Stimulated activated CD4-positive, alpha-beta T cell treated with anti-CD3 and anti-CD28 coated beads, TNF-alpha, amount 100 ng/mL, for 24 hours (primary cell): ENCODE measurements around the gene SPG21.

Experiments
- DNase-seq, 3 experiments: peaks; one replicate each; pipeline ENCODE4 v3.0.0-alpha.2; 2020; ENCODE audit warnings: low read depth in 3 of 3

The SPG21 gene

GRCh38 chr15:64938192-64938591, 51.5 kb downstream of the SPG21 start:
- no peak for DNase-seq

GRCh38 chr15:64934023-64934422, 55.7 kb downstream of the SPG21 start:
- DNase-seq: no peak

GRCh38 chr15:64931381-64931780, 58.3 kb downstream of the SPG21 start:
- no peak for DNase-seq

DNA sequence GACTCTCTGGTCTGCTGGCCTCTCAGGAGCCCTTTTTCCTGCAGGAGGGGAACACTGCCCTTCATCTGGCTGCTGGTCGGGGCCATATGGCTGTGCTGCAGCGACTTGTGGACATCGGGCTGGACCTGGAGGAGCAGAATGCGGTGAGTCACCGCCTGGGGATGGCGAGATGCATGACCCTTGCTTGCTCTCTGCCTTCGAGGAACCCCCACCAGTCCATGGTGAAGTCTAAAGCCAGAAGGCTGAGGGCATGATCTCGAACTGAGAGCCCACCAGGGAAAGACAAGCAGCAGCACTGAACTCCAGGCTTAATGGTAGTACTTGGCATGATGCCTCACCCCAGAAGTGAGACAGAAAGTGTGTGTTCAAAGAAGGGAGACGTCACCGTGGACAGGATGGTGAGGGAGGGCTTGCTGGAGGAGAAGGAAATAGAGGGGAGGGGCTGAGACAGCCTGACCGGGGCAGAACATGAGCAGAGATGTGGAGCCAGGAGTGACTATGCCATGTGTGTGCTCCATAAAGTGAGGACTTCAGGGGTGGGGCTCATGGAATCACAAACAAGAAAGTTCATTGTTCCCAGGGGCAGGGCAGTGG, 58.8 kb downstream of the SPG21 start:
- DNase-seq: no peak

DNA sequence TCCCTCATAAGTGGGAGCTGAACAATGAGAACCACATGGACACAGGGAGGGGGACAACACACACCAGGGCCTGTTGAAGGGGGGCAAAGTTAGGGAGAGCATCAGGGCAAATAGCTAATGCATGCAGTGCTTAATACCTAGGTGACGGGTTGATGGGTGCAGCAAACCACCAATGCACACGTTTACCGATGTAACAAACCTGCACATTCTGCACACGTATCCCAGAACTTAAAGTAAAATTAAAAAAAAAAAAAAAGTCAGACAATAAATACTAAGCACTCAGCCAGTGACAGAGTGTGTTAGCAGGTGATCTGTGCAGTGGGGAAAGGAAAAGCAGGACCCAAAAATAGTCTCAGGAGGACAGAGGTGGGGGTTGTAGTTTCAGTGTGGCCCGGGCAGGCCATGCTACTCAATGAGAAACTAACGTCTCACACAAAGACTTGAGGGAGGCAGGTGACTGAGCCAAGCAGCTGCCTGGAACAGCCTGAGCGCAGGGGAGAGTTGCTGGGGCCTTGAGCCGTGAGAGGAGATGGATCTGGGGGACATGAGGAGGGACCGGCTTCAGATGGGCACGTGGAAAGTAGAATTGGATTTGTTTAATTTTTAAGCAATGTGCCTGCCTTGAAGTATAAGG, 59.6 kb downstream of the SPG21 start:
- no peak for DNase-seq

DNA sequence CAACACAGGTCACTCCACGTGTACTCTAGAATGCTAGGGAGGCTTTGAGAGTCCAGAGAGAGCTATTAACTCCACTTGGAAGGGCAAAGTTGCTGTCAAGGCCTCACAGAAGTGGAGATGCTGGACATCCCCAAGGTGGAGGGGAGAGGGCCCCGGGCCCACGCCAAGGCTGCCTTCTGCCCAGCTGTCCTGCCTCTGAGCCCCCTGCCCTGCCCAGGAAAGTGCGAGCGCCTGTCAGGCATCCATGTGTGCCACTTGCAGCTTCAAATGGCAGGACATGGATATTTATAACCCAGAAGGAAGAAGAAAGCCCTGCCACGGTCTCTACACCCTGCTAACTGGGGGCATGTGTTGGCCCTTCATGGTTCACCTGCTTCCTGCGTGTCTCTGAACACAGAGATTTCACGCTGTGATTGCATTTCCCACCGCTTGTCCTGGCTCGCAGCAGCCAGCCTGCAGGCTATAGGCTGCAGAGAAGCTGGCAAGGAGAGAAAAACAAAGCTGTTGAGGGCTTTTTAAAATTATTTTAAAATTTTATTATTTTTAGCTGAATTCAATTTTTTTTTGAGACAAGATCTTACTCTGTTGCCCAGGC, 61.0 kb downstream of the SPG21 start:
- no peak for DNase-seq

- no peak for DNase-seq
Measured at GRCh38 chr15:64926661-64927060, 63.1 kb downstream of the SPG21 start.

DNA sequence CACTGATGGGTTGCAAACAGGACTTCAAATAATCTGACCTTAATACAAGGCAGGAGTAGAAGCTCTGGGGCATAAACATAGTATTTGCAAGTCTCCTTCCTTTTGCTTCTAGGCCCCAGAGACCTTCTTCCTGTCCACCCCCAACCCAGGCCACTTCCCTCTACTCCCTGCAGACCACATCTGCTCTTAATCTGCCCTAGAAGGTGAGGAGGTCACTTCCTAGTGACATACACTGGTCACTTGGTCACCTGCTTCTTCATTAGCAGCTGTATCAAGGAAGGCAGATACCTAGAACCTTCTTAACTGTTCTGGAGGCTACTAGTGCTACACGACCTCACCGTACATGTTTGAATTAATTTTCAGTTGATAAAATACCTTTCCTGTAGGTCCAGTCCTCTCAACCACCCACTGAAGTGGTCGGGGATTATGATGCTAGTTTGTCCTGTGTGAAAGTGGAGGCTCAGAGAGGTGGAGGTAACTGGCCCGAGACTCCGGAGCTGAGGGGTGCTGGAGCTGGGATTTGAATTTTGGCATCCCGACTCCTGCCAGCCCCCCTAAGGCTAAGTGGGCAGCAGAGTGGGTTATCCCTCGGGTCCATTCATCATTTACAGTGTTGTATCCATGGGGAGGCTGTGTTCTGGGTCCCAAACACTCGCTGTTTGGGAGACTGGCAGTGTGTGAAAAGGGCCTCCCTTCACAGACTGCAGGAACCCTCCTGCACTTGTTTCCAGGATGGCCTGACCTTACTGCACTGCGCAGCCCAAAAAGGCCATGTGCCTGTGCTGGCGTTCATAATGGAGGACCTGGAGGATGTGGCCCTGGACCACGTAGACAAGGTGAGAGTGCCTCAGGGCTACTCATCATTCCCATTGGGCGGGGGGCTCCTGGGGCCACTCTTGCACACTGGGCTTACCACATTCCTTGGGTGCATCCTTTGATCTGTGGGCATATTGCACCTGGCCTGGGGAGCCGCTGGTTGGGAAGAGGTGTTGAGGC, 64.1 kb downstream of the SPG21 start:
- no peak for DNase-seq

- DNase-seq: no peak
Measured at GRCh38 chr15:64923546-64923945, 66.2 kb downstream of the SPG21 start.

- no peak for DNase-seq
Measured at GRCh38 chr15:64921711-64922110, 68.0 kb downstream of the SPG21 start.

DNA sequence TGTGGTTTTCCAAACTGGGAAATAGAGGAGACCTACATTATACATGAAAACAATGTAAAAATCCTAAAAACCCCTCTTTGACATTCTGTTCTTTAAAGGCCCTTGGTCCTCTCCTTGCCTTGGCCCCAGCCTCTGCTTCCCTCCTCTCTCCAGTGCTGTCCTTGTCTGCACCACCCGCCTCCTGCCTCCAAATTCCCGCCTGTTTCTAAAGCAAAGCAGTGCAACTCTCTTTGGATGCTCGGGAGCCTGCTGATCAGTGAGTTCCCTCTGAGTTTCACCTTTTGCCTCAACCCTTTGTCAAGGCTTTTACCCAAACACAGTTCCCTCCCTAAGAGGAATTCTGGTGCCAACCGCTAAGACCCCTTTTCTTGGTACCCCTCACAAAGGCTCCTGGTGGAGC, 70.0 kb downstream of the SPG21 start:
- no peak for DNase-seq

DNA sequence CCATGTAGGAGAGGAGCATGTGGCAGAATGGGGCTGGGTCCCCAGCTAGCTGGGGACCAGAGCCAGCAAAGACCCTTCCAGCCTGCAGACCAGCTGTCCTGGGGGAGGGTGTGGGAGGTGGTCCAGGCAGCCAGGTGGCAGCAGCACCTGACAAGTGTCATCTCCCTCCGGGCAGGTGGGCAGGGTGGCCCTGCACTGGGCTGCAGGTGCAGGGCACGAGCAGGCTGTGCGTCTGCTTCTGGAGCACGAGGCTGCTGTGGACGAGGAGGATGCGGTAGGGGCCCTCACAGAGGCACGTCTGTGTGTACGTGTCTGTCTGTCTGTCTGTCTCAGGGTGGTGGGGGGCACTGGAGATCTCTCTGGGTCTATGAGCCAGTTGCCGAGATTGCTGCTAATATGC, 72.5 kb downstream of the SPG21 start:
- no peak for DNase-seq

DNA sequence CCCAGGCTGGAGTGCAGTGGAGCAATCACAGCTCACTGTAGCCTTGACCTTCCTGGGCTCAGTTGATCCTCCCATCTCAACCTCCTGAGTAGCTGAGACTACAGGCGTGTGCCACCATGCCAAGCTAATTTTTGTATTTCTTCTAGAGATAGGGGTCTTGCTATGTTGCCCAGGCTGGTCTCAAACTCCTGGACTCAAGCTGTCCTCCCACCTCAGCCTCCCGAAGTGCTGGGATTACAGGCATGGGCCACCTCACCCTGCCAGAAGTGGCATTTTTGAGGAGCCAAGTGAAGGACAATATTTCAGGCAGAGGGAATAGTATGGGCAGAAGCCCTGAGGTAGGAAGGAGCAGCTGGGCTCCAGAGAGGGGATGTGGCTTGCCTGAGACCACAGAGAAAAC, 73.3 kb downstream of the SPG21 start:
- DNase-seq: no peak

- no peak for DNase-seq
Measured at GRCh38 chr15:64915518-64916227, 74.0 kb downstream of the SPG21 start.
